ENCODE results near the gene ARGLU1. TPM values are rescaled to one million over a fixed set of nuclear protein-coding genes. Genes with fewer than 3 reads are reported as not detected.

Gene ARGLU1
- total RNA-seq, 1 experiment from 2014 or later: 66.5 TPM

- H3K4me1 ChIP-seq (ENCODE audit: insufficient read depth, low read length, poor library complexity, severe bottlenecking): peaks cover 6% of the 10 kb centered on the region
- H3K27me3 ChIP-seq (replicated peaks; ENCODE audit: insufficient read depth, low read depth, low read length, poor library complexity): no peaks in the 10 kb centered on the region
- no peaks in the 10 kb centered on the region for H3K9me3 ChIP-seq (ENCODE audit: low read depth, low read length, poor library complexity, severe bottlenecking)
- TF ChIP-seq CTCF (conservative IDR thresholded peaks at IDR 0.05; ENCODE audit: low read depth, low read length) (no peak), EZH2 (IDR thresholded peaks at IDR 0.05; ENCODE audit: borderline replicate concordance, low read depth, low read length, poor library complexity, severe bottlenecking) (no peak)
- ChIA-PET POLR2A (ENCODE audit: low non-redundant PET) (no interaction called here), CTCF (no interaction called here)
- no peak overlapping the region for H3K4me3 ChIP-seq (ENCODE audit: low read depth, low read length, poor library complexity, severe bottlenecking)
- BruUV-seq (replicated peaks): no TSS peak
- no peak overlapping the region for H3K27ac ChIP-seq (ENCODE audit: low read depth, low read length, poor library complexity, severe bottlenecking)
- no peak for DNase-seq (ENCODE audit: low spot score)
- intact Hi-C loops (cut with micrococcal nuclease; ENCODE audit: unreplicated experiment): no loop called here
- no peaks in the 10 kb centered on the region for H3K36me3 ChIP-seq (ENCODE audit: insufficient read depth, low read length, poor library complexity, severe bottlenecking)
Measured at GRCh38 chr13:106515635-106516254, 52.2 kb downstream of the ARGLU1 start.

GRCh38 chr13:106514928-106515634, 52.9 kb downstream of the ARGLU1 start:
- H3K27ac ChIP-seq (ENCODE audit: low read depth, low read length, poor library complexity, severe bottlenecking): no peak overlapping the region
- intact Hi-C loops (cut with micrococcal nuclease; ENCODE audit: unreplicated experiment): no loop called here
- BruUV-seq (replicated peaks): no TSS peak
- H3K4me1 ChIP-seq (ENCODE audit: insufficient read depth, low read length, poor library complexity, severe bottlenecking): peaks cover 6% of the 10 kb centered on the region
- H3K27me3 ChIP-seq (replicated peaks; ENCODE audit: insufficient read depth, low read depth, low read length, poor library complexity): no peaks in the 10 kb centered on the region
- no peak for TF ChIP-seq CTCF (conservative IDR thresholded peaks at IDR 0.05; ENCODE audit: low read depth, low read length)
- TF ChIP-seq EZH2 (IDR thresholded peaks at IDR 0.05; ENCODE audit: borderline replicate concordance, low read depth, low read length, poor library complexity, severe bottlenecking): no peak
- no peaks in the 10 kb centered on the region for H3K9me3 ChIP-seq (ENCODE audit: low read depth, low read length, poor library complexity, severe bottlenecking)
- no peaks in the 10 kb centered on the region for H3K36me3 ChIP-seq (ENCODE audit: insufficient read depth, low read length, poor library complexity, severe bottlenecking)
- no peak for DNase-seq (ENCODE audit: low spot score)
- CTCF ChIA-PET: no interaction called here
- POLR2A ChIA-PET (ENCODE audit: low non-redundant PET): no interaction called here
- no peak overlapping the region for H3K4me3 ChIP-seq (ENCODE audit: low read depth, low read length, poor library complexity, severe bottlenecking)

DNA sequence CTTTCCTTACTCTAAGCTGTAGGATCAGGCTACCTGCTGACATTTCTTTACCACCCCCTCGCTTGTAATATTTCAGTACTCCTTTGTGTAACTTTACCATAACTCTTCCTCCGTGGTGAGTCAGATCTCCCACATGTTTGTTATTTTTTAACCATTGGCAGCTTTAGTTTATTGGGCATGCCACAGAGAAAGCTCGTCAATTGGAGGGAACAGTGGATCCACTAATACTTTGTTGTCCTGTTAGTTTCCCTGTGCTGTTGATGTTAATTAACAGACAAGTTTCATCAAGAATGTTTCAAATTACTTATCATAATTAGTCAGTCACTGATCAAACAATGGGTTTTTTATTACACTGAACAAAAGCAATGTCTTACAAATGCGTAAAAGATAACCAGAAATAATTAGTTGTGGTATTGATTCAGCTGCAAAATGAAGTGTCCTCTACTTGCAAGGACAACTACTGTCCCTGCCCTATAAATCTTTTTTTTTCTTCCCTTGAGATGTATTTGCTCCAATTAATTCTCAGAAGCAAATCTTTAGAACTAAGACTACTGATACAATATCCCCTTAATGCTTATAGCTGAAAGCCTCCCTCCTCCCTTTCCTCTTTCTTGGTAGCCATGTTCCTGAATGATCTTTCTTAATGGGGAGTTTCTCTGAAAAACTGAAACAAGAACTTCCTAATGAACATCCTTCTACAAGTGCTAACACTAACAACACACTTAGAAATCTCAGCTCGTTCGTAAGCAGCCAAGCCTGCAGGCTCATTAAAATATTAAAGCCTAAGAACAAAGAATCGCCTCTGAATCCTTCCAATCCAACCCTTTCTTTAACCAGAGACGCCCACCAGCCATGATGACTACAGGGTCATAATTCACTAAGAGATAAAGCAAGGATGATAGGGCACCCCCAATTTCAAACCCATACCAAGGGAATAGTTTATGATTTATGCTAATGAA, 54.6 kb downstream of the ARGLU1 start:
- no peak for DNase-seq (ENCODE audit: low spot score)
- ChIA-PET CTCF (no interaction called here), POLR2A (ENCODE audit: low non-redundant PET) (no interaction called here)
- Histone ChIP-seq H3K4me1 (ENCODE audit: insufficient read depth, low read length, poor library complexity, severe bottlenecking) (peaks cover 6% of the 10 kb centered on the region), H3K27ac (ENCODE audit: low read depth, low read length, poor library complexity, severe bottlenecking) (no peak overlapping the region), H3K36me3 (ENCODE audit: insufficient read depth, low read length, poor library complexity, severe bottlenecking) (no peaks in the 10 kb centered on the region), H3K9me3 (ENCODE audit: low read depth, low read length, poor library complexity, severe bottlenecking) (no peaks in the 10 kb centered on the region), H3K4me3 (ENCODE audit: low read depth, low read length, poor library complexity, severe bottlenecking) (no peak overlapping the region), H3K27me3 (replicated peaks; ENCODE audit: insufficient read depth, low read depth, low read length, poor library complexity) (no peaks in the 10 kb centered on the region)
- TF ChIP-seq EZH2 (IDR thresholded peaks at IDR 0.05; ENCODE audit: borderline replicate concordance, low read depth, low read length, poor library complexity, severe bottlenecking): no peak
- no peak for TF ChIP-seq CTCF (conservative IDR thresholded peaks at IDR 0.05; ENCODE audit: low read depth, low read length)
- intact Hi-C loops (cut with micrococcal nuclease; ENCODE audit: unreplicated experiment): no loop called here
- BruUV-seq (replicated peaks): no TSS peak
